ENCODE results near the gene OR51A7. TPM values are rescaled to one million over a fixed set of nuclear protein-coding genes. Genes with fewer than 3 reads are reported as not detected.

Gene OR51A7
- total RNA-seq, 1 donor from 2014 or later, result not detected

DNA sequence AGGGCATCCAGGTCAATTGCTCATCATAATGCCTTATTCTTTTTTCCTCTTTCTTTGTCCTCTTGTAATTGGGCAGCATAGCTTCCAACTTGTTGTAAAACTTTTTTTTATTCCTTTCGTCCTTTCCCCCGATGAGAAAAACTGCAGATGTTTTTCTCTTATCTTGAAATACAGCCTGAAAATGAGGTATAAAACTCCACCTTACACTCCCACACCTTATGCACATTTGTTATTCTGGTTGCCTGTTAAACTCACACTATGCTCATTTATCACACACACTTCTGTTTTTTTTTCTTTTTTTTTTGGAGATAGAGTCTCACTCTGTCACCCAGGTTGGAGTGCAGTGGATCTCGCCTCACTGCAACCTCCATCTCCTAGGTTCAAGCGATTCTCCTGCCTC is 53.8 kb downstream of the OR51A7 start:
- DNase-seq, result no peak

Other genes starting within 250 kb of the OR51A7 start
- not detected for gene OR51E2, start 205.9 kb upstream of the OR51A7 start, total RNA-seq
- not detected for gene MMP26, start 199.0 kb upstream of the OR51A7 start, total RNA-seq
- gene OR51F1, start 133.8 kb upstream of the OR51A7 start, total RNA-seq, result not detected
- gene OR52R1, start 99.4 kb upstream of the OR51A7 start, total RNA-seq, result not detected
- not detected for gene OR51F2, start 82.5 kb upstream of the OR51A7 start, total RNA-seq
- gene OR51S1, start 54.6 kb upstream of the OR51A7 start, total RNA-seq, result not detected
- gene OR51T1, start 21.9 kb upstream of the OR51A7 start, total RNA-seq, result not detected
- gene OR51G2, start 15.6 kb downstream of the OR51A7 start, total RNA-seq, result not detected
- gene OR51G1, start 20.6 kb downstream of the OR51A7 start, total RNA-seq, result not detected
- not detected for gene OR51A4, start 43.8 kb downstream of the OR51A7 start, total RNA-seq
- not detected for gene OR51A2, start 51.9 kb downstream of the OR51A7 start, total RNA-seq
- not detected for gene OR51L1, start 91.1 kb downstream of the OR51A7 start, total RNA-seq
- not detected for gene OR52J3, start 142.7 kb downstream of the OR51A7 start, total RNA-seq
- gene OR52E2, start 155.8 kb downstream of the OR51A7 start, total RNA-seq, result not detected
- gene OR52E1, start 165.8 kb downstream of the OR51A7 start, total RNA-seq, result not detected
- not detected for gene OR52A5, start 234.6 kb downstream of the OR51A7 start, total RNA-seq